ENCODE data around the gene EEA1.

Gene EEA1

DNA sequence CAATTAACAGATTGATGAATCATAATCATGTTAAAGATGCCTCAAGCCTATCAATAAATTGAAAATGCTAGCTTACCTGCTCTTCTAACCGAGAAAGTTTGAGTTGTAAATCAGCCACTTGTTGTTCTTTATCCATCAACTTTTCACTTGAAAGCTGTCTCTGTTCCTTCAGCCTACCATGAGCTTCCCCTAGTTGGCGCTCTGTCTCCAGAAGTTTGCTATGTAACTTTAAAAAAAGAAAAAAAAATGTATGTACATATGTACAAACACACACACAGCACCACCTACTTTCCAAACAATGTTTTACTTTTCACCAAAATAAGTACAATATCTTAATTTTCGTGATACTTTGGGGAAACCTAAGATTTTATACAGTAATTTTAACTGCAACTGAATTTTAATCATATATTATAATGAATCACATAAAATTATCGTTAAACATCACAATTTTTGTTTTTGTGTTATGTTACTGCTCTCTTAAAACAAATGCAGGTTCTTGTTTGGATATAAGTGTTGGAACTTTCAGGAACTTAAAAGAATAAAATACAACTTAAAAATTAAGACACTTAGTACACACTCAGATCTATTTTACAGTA is 101.2 kb downstream of the EEA1 start:
- TF ChIP-seq, protein P1, sequence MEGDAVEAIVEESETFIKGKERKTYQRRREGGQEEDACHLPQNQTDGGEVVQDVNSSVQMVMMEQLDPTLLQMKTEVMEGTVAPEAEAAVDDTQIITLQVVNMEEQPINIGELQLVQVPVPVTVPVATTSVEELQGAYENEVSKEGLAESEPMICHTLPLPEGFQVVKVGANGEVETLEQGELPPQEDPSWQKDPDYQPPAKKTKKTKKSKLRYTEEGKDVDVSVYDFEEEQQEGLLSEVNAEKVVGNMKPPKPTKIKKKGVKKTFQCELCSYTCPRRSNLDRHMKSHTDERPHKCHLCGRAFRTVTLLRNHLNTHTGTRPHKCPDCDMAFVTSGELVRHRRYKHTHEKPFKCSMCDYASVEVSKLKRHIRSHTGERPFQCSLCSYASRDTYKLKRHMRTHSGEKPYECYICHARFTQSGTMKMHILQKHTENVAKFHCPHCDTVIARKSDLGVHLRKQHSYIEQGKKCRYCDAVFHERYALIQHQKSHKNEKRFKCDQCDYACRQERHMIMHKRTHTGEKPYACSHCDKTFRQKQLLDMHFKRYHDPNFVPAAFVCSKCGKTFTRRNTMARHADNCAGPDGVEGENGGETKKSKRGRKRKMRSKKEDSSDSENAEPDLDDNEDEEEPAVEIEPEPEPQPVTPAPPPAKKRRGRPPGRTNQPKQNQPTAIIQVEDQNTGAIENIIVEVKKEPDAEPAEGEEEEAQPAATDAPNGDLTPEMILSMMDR (conservative IDR thresholded peaks at IDR 0.05; ENCODE audit: low read length) = peak; percentile 87
- no peak overlapping the region for H3K4me3 ChIP-seq (ENCODE audit: low read length)
- DNase-seq (ENCODE audit: low read depth) = peak; percentile 40

DNA sequence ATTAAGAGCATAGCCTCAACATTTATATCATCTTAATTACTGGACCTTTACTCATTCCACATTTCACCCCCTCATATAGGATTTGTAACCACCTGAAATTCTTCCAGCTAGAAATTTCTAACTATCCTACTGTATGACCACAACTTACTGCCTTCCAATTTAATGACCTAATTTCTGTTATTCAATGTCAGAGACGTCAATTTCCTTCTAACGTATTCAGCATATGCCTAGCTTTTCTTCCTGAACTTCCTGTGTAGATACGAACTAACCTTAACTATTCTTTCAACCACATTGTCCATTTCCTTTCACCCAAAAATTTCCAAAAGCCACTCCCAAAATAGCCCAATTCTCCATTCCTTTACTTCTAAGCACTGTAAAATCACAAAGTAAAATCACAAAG is 108.0 kb downstream of the EEA1 start:
- DNase-seq (ENCODE audit: low read depth) = no peak
- TF ChIP-seq, protein P1 (conservative IDR thresholded peaks at IDR 0.05; ENCODE audit: low read length) = no peak
- H3K4me3 ChIP-seq (ENCODE audit: low read length) = no peak overlapping the region

- no peak overlapping the region for H3K4me3 ChIP-seq (ENCODE audit: low read length)
- TF ChIP-seq, protein P1 (conservative IDR thresholded peaks at IDR 0.05; ENCODE audit: low read length) = no peak
- DNase-seq (ENCODE audit: low read depth) = no peak
Measured at GRCh38 chr12:92814584-92814983, 114.5 kb downstream of the EEA1 start.

DNA sequence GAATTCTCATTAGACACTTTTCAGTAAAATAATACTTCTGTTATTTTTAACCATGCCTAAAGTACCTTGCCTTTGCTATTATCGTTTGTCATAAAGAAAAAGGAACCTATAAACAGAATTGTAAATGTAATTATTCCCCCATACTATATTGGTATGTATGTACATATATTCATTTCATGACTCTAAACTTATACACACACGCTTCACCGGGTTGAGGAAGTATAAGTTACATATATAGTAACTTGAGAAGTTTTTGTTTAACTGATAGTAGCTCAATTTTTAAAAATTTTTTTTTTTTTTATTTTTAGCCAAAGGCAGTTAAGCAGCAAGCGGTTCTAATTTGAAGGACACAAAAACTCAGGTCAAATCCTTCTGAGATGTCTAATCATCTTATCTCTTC is 118.7 kb downstream of the EEA1 start:
- TF ChIP-seq, protein P1 (conservative IDR thresholded peaks at IDR 0.05; ENCODE audit: low read length) = no peak
- no peak for DNase-seq (ENCODE audit: low read depth)
- H3K4me3 ChIP-seq (ENCODE audit: low read length) = no peak overlapping the region

GRCh38 chr12:92803903-92804302 is 125.2 kb downstream of the EEA1 start:
- no peak for DNase-seq (ENCODE audit: low read depth)
- TF ChIP-seq, protein P1 (conservative IDR thresholded peaks at IDR 0.05; ENCODE audit: low read length) = no peak
- H3K4me3 ChIP-seq (ENCODE audit: low read length) = no peak overlapping the region

- TF ChIP-seq, protein P1 (conservative IDR thresholded peaks at IDR 0.05; ENCODE audit: low read length) = no peak
- no peak for DNase-seq (ENCODE audit: low read depth)
- H3K4me3 ChIP-seq (ENCODE audit: low read length) = no peak overlapping the region
Measured at GRCh38 chr12:92802906-92803305, 126.2 kb downstream of the EEA1 start.

GRCh38 chr12:92796650-92797049 is 132.4 kb downstream of the EEA1 start:
- TF ChIP-seq, protein P1 (conservative IDR thresholded peaks at IDR 0.05; ENCODE audit: low read length) = no peak
- H3K4me3 ChIP-seq (ENCODE audit: low read length) = no peak overlapping the region
- no peak for DNase-seq (ENCODE audit: low read depth)

Measured in AG10803 (cell line).